ENCODE data around the gene RSU1.

- no peak for TF ChIP-seq FOXM1 (IDR thresholded peaks at IDR 0.05; ENCODE audit: low read depth, low read length)
- TF ChIP-seq HDGF (IDR thresholded peaks at IDR 0.05), result no peak
- no peak for TF ChIP-seq POLR2A (IDR thresholded peaks at IDR 0.05; ENCODE audit: low read depth, low read length)
- no peak for TF ChIP-seq CTCF (IDR thresholded peaks at IDR 0.05 in 2 of 3, conservative IDR thresholded peaks at IDR 0.05 in 1 of 3; ENCODE audit: control insufficient read depth in 2 of 3, extremely low read depth in 1 of 3, insufficient read depth in 1 of 3, low read depth in 3 of 3, low read length in 3 of 3)
- TF ChIP-seq CBFB (IDR thresholded peaks at IDR 0.05; ENCODE audit: low read depth), result no peak
- TF ChIP-seq YY1 (IDR thresholded peaks at IDR 0.05; ENCODE audit: low read depth, low read length), result no peak
- no peak for TF ChIP-seq EGR1 (IDR thresholded peaks at IDR 0.05; ENCODE audit: borderline replicate concordance in 1 of 2, low read depth in 2 of 2, low read length in 2 of 2)
- no peak for TF ChIP-seq SP1 (IDR thresholded peaks at IDR 0.05; ENCODE audit: low read depth, low read length)
- no peak for TF ChIP-seq ZNF384 (IDR thresholded peaks at IDR 0.05; ENCODE audit: borderline replicate concordance, low read depth, low read length)
- no peak for TF ChIP-seq TARDBP (IDR thresholded peaks at IDR 0.05; ENCODE audit: borderline replicate concordance)
Measured at GRCh38 chr10:16544099-16544498, 273.1 kb downstream of the RSU1 start.
